Measurements from ENCODE around the gene RAB43.

Gene RAB43

GRCh38 chr3:129052675-129053074, 68.9 kb downstream of the RAB43 start:
- TF ChIP-seq TAF1 (IDR thresholded peaks at IDR 0.05; ENCODE audit: borderline replicate concordance, insufficient read depth, low read length) (no peak), SIN3A (IDR thresholded peaks at IDR 0.05; ENCODE audit: borderline replicate concordance, insufficient read depth, low read length) (no peak), REST (IDR thresholded peaks at IDR 0.05; ENCODE audit: insufficient read depth in 1 of 2, low read depth in 2 of 2, low read length in 2 of 2) (no peak), POLR2AphosphoS5 (IDR thresholded peaks at IDR 0.05; ENCODE audit: low read depth, low read length) (no peak), FOXP2 (optimal IDR thresholded peaks at IDR 0.05; ENCODE audit: borderline replicate concordance, extremely low read depth, extremely low read length, insufficient read depth) (no peak)

- no peak for TF ChIP-seq TAF1 (IDR thresholded peaks at IDR 0.05; ENCODE audit: borderline replicate concordance, insufficient read depth, low read length)
- no peak for TF ChIP-seq SIN3A (IDR thresholded peaks at IDR 0.05; ENCODE audit: borderline replicate concordance, insufficient read depth, low read length)
- no peak for TF ChIP-seq FOXP2 (optimal IDR thresholded peaks at IDR 0.05; ENCODE audit: borderline replicate concordance, extremely low read depth, extremely low read length, insufficient read depth)
- no peak for TF ChIP-seq REST (IDR thresholded peaks at IDR 0.05; ENCODE audit: insufficient read depth in 1 of 2, low read depth in 2 of 2, low read length in 2 of 2)
- TF ChIP-seq POLR2AphosphoS5 (IDR thresholded peaks at IDR 0.05; ENCODE audit: low read depth, low read length), result no peak
These were observed 69.7 kb downstream of the RAB43 start for GRCh38 chr3:129051871-129052340.

- TF ChIP-seq REST (IDR thresholded peaks at IDR 0.05; ENCODE audit: insufficient read depth in 1 of 2, low read depth in 2 of 2, low read length in 2 of 2) (no peak), POLR2AphosphoS5 (IDR thresholded peaks at IDR 0.05; ENCODE audit: low read depth, low read length) (no peak), SIN3A (IDR thresholded peaks at IDR 0.05; ENCODE audit: borderline replicate concordance, insufficient read depth, low read length) (no peak), TAF1 (IDR thresholded peaks at IDR 0.05; ENCODE audit: borderline replicate concordance, insufficient read depth, low read length) (no peak), FOXP2 (optimal IDR thresholded peaks at IDR 0.05; ENCODE audit: borderline replicate concordance, extremely low read depth, extremely low read length, insufficient read depth) (no peak)
These were observed 70.9 kb downstream of the RAB43 start for GRCh38 chr3:129050556-129051295.

- no peak for TF ChIP-seq REST (IDR thresholded peaks at IDR 0.05; ENCODE audit: insufficient read depth in 1 of 2, low read depth in 2 of 2, low read length in 2 of 2)
- no peak for TF ChIP-seq SIN3A (IDR thresholded peaks at IDR 0.05; ENCODE audit: borderline replicate concordance, insufficient read depth, low read length)
- TF ChIP-seq FOXP2 (optimal IDR thresholded peaks at IDR 0.05; ENCODE audit: borderline replicate concordance, extremely low read depth, extremely low read length, insufficient read depth), result no peak
- TF ChIP-seq POLR2AphosphoS5 (IDR thresholded peaks at IDR 0.05; ENCODE audit: low read depth, low read length), result no peak
- no peak for TF ChIP-seq TAF1 (IDR thresholded peaks at IDR 0.05; ENCODE audit: borderline replicate concordance, insufficient read depth, low read length)
These were observed 74.1 kb downstream of the RAB43 start for GRCh38 chr3:129047553-129047839.

All from PFSK-1 (cell line).